ENCODE measurements around the gene TEAD2.

DNA sequence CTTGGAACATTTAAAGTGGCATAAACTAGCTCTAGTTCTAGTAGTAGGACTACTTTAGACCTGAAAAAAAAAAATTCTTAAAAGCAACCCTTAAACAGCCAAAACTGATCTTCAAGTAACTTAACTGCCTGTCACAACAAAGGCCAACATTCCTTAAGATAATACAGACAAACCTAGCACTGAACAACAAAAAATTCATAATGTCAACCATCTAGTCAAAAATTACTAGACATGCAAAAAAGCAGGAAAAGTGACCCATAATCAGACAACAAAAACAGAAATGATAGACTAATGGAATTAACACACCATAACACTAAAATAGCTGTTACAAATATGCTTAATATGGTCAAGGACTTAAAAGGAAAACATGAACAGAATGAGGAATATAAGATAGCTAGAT is 43.9 kb downstream of the TEAD2 start:
- TF ChIP-seq, protein P1, sequence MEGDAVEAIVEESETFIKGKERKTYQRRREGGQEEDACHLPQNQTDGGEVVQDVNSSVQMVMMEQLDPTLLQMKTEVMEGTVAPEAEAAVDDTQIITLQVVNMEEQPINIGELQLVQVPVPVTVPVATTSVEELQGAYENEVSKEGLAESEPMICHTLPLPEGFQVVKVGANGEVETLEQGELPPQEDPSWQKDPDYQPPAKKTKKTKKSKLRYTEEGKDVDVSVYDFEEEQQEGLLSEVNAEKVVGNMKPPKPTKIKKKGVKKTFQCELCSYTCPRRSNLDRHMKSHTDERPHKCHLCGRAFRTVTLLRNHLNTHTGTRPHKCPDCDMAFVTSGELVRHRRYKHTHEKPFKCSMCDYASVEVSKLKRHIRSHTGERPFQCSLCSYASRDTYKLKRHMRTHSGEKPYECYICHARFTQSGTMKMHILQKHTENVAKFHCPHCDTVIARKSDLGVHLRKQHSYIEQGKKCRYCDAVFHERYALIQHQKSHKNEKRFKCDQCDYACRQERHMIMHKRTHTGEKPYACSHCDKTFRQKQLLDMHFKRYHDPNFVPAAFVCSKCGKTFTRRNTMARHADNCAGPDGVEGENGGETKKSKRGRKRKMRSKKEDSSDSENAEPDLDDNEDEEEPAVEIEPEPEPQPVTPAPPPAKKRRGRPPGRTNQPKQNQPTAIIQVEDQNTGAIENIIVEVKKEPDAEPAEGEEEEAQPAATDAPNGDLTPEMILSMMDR (IDR thresholded peaks at IDR 0.05; ENCODE audit: low read length), result no peak
- TF ChIP-seq EZH2 (IDR thresholded peaks at IDR 0.05; ENCODE audit: borderline replicate concordance, low read length), result no peak
